GM12878 (cell line): ENCODE data around the gene NCBP2. TPM values are rescaled to one million over a fixed set of nuclear protein-coding genes. Genes with fewer than 3 reads are reported as not detected.

Experiments used
- ATAC-seq: fragments of 200-7000 bp; cut with Tn5 transposase; 3 replicates; pipeline ENCODE4 v1.9.1; 2020; ENCODE audit warnings: mild to moderate bottlenecking, moderate library complexity
- BruUV-seq: library from RNA; stranded (reverse); fragments of 400-500 nt; replicated peaks from 2 replicates; lab custom pipeline; 2021; lab: Mats Ljungman, UMichigan
- CTCF ChIA-PET: fragments of 300-600 bp; sonication (Branson Sonifier 250); formaldehyde crosslinking; extraction: SDS; loops from one replicate; lab custom pipeline; 2021; ENCODE audit warnings: inconsistent platforms; lab: Yijun Ruan, JAX
- POLR2A ChIA-PET: fragments of 350-600 bp; formaldehyde crosslinking; extraction: SDS; loops from one replicate; lab custom pipeline; 2021; ENCODE audit warnings: inconsistent platforms; lab: Charles Lee
- RAD21 ChIA-PET: fragments of 300-600 bp; sonication (Branson Sonifier 250); formaldehyde crosslinking; loops from one replicate; lab custom pipeline; 2023; ENCODE audit warnings: antibody characterized with exemption; ENCODE audit not compliant: unreplicated experiment; lab: Charles Lee
- SMC1A ChIA-PET: fragments of 300-600 bp; sonication (Branson Sonifier 250); formaldehyde crosslinking; loops from one replicate; lab custom pipeline; 2023; ENCODE audit not compliant: unreplicated experiment, uncharacterized antibody; lab: Charles Lee
- DNase-seq: peaks from one replicate; pipeline ENCODE4 v3.0.0-alpha.2; 2011; ENCODE audit warnings: low read depth, low spot score
- FAIRE-seq: peaks from 3 replicates; lab custom pipeline; 2011; peaks lifted over from hg19 to GRCh38; lab: Jason Lieb, UNC
- H2AFZ ChIP-seq: 2 replicates; pipeline ENCODE4 v1.6.0; 2011; ENCODE audit warnings: low read depth, low read length, control low read depth; ENCODE audit not compliant: control insufficient read depth
- H3K27ac ChIP-seq: 2 replicates; pipeline ENCODE4 v1.5.1; 2011; ENCODE audit warnings: control low read depth; ENCODE audit not compliant: control insufficient read depth, insufficient read depth
- H3K27me3 ChIP-seq, 2 experiments: replicated peaks in 1 of 2; 2 replicates each; pipeline versions ENCODE4 v1.6.0 to v1.6.1; 2011; ENCODE audit warnings: low read length in 1 of 2; ENCODE audit not compliant: control insufficient read depth in 2 of 2, insufficient read depth in 2 of 2
- H3K36me3 ChIP-seq, 2 experiments: 2 replicates each; pipeline ENCODE4 v1.5.1; 2011; ENCODE audit warnings: low read length in 1 of 2; ENCODE audit not compliant: control insufficient read depth in 2 of 2, insufficient read depth in 2 of 2
- H3K4me1 ChIP-seq: 2 replicates; pipeline ENCODE4 v1.6.1; 2011; ENCODE audit warnings: mild to moderate bottlenecking, low read length, moderate library complexity, mixed read lengths; ENCODE audit not compliant: control insufficient read depth, insufficient read depth
- H3K4me2 ChIP-seq: 2 replicates; pipeline ENCODE4 v1.6.0; 2011; ENCODE audit warnings: control low read depth; ENCODE audit not compliant: control insufficient read depth, insufficient read depth
- H3K4me3 ChIP-seq: fragments of 200-600 bp; sonication (generic); 2 replicates; pipeline ENCODE4 v1.5.1; 2016
- H3K79me2 ChIP-seq: 2 replicates; pipeline ENCODE4 v1.6.0; 2011; ENCODE audit warnings: low read length; ENCODE audit not compliant: control insufficient read depth, insufficient read depth
- H3K9ac ChIP-seq: 2 replicates; pipeline ENCODE4 v1.8.0; 2011; ENCODE audit warnings: low read length, control low read depth, mixed read lengths; ENCODE audit not compliant: control insufficient read depth, insufficient read depth
- H3K9me3 ChIP-seq: replicated peaks from 3 replicates; pipeline ENCODE4 v1.5.1; 2011; ENCODE audit warnings: mild to moderate bottlenecking, low read length; ENCODE audit not compliant: control insufficient read depth, insufficient read depth
- H4K20me1 ChIP-seq: 2 replicates; pipeline ENCODE4 v1.6.0; 2011; ENCODE audit not compliant: control insufficient read depth, insufficient read depth
- CREB1 ChIP-seq: IDR thresholded peaks from 2 replicates; pipeline ENCODE4 v1.6.1; 2012; ENCODE audit warnings: low read depth, mild to moderate bottlenecking, inconsistent platforms
- POU2F2 ChIP-seq: IDR thresholded peaks from 3 replicates; pipeline ENCODE4 v1.6.1; 2011; ENCODE audit warnings: low read depth, mild to moderate bottlenecking, low read length, borderline replicate concordance
- RB1 ChIP-seq: fragments of 450-650 bp; formaldehyde crosslinking; IDR thresholded peaks from 2 replicates; pipeline ENCODE4 v1.6.1; 2017; ENCODE audit warnings: mild to moderate bottlenecking, borderline replicate concordance
- SMAD1 ChIP-seq: fragments of 450-650 bp; IDR thresholded peaks from 2 replicates; pipeline ENCODE4 v1.6.1; 2018; ENCODE audit warnings: mild to moderate bottlenecking, low read depth; ENCODE audit not compliant: partially characterized antibody
- ZNF24 ChIP-seq: fragments of 450-650 bp; IDR thresholded peaks from 2 replicates; pipeline ENCODE4 v1.6.1; 2017; ENCODE audit warnings: antibody characterized with exemption, mild to moderate bottlenecking
- WGBS: methylation state at CpG from one replicate; pipeline ENCODE4 v1.1.6; 2016; ENCODE audit warnings: low lambda C conversion rate; ENCODE audit not compliant: insufficient replicate concordance, insufficient coverage; ENCODE audit errors: missing lambda C conversion rate; 5-methylcytosine and 5-hydroxymethylcytosine counted together
- in situ Hi-C: fragments of 300-500 bp; cut with MboI; formaldehyde crosslinking; loops from 9 replicates; pipeline ENCODE4 v1.14.3; 2018; ENCODE audit warnings: mixed read lengths
- intact Hi-C: fragments of 100-400 bp; cut with micrococcal nuclease; formaldehyde crosslinking; loops from one replicate; pipeline ENCODE4 v1.14.2; 2022; ENCODE audit not compliant: unreplicated experiment
- polyA plus RNA-seq, 11 experiments: library from polyadenylated mRNA; depleted of rRNA in 4 of 11; unstranded in 6 of 11; stranded (reverse) in 5 of 11; fragments of >200 nt; fragmentation: Nextera tagmentation in 4 of 11; fragmentation: Illumina TruSeq in 1 of 11; extraction: Ambion mirVana in 4 of 11; extraction: Trizol in 1 of 11; gene quantifications; 1 replicate in 1 of 11; 2 replicates in 10 of 11; pipeline versions ENCODE4 v1.2.1 to v1.2.3, GENCODE V29; 2011 to 2016; ENCODE audit warnings: inconsistent platforms in 2 of 11, missing spikeins in 2 of 11, low read depth in 1 of 11
- total RNA-seq, 4 experiments: library from RNA; depleted of rRNA in 3 of 4; stranded (reverse); fragments of >200 nt in 3 of 4; fragmentation: Illumina TruSeq in 1 of 4; extraction: Trizol in 1 of 4; gene quantifications; 2 replicates each; pipeline versions ENCODE4 v1.2.1 to v1.2.3, GENCODE V29; 2013 to 2021
- TF ChIP-seq, protein P1 (sequence below), 3 experiments: IDR thresholded peaks in 2 of 3; conservative IDR thresholded peaks in 1 of 3; 2 replicates each; pipeline ENCODE4 v1.5.1; 2011; ENCODE audit warnings: low read depth in 3 of 3, low read length in 3 of 3, mild to moderate bottlenecking in 3 of 3, control low read depth in 2 of 3, moderate library complexity in 2 of 3, inconsistent platforms in 1 of 3, mixed read lengths in 1 of 3; ENCODE audit not compliant: control insufficient read depth in 2 of 3, insufficient read depth in 1 of 3; ENCODE audit errors: extremely low read depth in 1 of 3

NCBP2 gene
- total and polyA plus RNA-seq, 10 of the 15 experiments (the other 5 are each of a cell fraction or from before 2014, with no cell fraction given), result 59.6 to 136 (median 96.4) TPM

DNA sequence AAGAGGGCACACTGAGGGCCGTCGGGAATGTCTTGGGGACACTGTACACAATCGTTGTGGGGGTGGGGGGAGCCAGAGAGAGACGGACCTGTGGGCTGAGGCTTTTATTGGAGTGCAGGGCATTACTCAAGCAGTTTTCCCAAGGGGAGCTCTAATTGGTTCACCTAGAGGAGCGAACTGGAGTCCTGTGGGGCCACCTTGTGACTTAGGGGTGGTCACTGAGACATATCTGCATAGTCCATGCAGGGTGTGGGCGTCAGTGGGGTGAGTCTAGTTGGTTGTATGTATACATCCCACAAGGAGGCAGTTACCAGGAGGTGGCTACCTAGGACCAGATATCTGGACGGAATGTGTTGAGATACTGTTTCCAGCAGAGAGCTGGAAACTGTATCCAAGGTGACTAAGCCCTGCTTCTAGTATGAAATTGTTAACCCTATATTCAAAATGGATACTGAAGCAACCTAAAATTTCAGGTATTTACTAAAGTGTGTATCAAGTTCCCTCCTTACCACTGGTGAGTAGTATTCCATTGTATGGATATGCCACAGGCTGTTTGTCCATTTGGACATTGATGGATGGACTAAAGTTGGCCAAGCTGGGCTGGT lies 28.9 kb upstream of the NCBP2 start:
- no TSS peak for BruUV-seq
- H3K9me3 ChIP-seq, result peaks cover 5% of the 10 kb centered on the region; the same call in 1 of the 3 replicates
- POLR2A ChIA-PET, result interaction anchor here (1.1 kb wide), 1 partner anchor 58 kb away, joined by 3 read pairs; the partner anchor contains the start of gene MELTF

More for the DNA sequence above, 28.9 kb upstream of the NCBP2 start:
- ATAC-seq (no peak), DNase-seq (no peak), FAIRE-seq (no peak)
- SMC1A ChIA-PET, result interaction anchor here (0.6 to 1.9 kb wide), 8 partner anchors 12 to 362 kb away, joined by 3 to 4 read pairs (median 3); no protein-coding TSS in a partner anchor
- CTCF ChIA-PET, result interaction anchor here (0.8 to 4.7 kb wide), 9 partner anchors 13 to 448 kb away, joined by 3 to 68 read pairs (median 4); partner anchors contain the start of gene NCBP2
- H4K20me1 ChIP-seq, result no peaks in the 10 kb centered on the region
- no peaks in the 10 kb centered on the region; a peak in 1 of 4 replicates for H3K27me3 ChIP-seq
- H2AFZ ChIP-seq, result no peak overlapping the region
- in situ Hi-C loops, result no loop called here
- WGBS, result 28% methylated on average over 7 of the region's 7 CpGs
- no peak overlapping the region for H3K4me3 ChIP-seq
- RAD21 ChIA-PET, result interaction anchor here (1.1 to 3.9 kb wide), 4 partner anchors 31 to 216 kb away, joined by 3 to 30 read pairs (median 3); partner anchors contain the start of gene MELTF
- intact Hi-C loops, result no loop called here
- TF ChIP-seq CREB1, result no peak
- no peak for TF ChIP-seq RB1
- TF ChIP-seq, protein P1, sequence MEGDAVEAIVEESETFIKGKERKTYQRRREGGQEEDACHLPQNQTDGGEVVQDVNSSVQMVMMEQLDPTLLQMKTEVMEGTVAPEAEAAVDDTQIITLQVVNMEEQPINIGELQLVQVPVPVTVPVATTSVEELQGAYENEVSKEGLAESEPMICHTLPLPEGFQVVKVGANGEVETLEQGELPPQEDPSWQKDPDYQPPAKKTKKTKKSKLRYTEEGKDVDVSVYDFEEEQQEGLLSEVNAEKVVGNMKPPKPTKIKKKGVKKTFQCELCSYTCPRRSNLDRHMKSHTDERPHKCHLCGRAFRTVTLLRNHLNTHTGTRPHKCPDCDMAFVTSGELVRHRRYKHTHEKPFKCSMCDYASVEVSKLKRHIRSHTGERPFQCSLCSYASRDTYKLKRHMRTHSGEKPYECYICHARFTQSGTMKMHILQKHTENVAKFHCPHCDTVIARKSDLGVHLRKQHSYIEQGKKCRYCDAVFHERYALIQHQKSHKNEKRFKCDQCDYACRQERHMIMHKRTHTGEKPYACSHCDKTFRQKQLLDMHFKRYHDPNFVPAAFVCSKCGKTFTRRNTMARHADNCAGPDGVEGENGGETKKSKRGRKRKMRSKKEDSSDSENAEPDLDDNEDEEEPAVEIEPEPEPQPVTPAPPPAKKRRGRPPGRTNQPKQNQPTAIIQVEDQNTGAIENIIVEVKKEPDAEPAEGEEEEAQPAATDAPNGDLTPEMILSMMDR (IDR thresholded peaks at IDR 0.05 in 2 of 3, conservative IDR thresholded peaks at IDR 0.05 in 1 of 3; ENCODE audit: control insufficient read depth in 2 of 3, extremely low read depth in 1 of 3, insufficient read depth in 1 of 3, low read depth in 3 of 3, low read length in 3 of 3), result peak in 1 of 3 experiments; percentile 19; a peak in 2 of 6 replicates
- no peak for TF ChIP-seq ZNF24
- TF ChIP-seq POU2F2, result no peak
- no peak for TF ChIP-seq SMAD1
- TF ChIP-seq, all 136 proteins: peak for 1
- Histone ChIP-seq H3K79me2 (no peaks in the 10 kb centered on the region), H3K4me2 (0 out of 2 replicates have a peak overlapping the region, but pooled peaks have one; percentile 33), H3K4me1 (peaks cover 3% of the 10 kb centered on the region), H3K36me3 (no peaks in the 10 kb centered on the region), H3K9ac (no peak overlapping the region), H3K27ac (no peak overlapping the region)
